ENCODE results near the gene KIRREL2.

GRCh38 chr19:35879068-35879467 lies 22.4 kb downstream of the KIRREL2 start:
- TF ChIP-seq CTCF (conservative IDR thresholded peaks at IDR 0.05; ENCODE audit: low read depth, low read length) (no peak), EZH2 (IDR thresholded peaks at IDR 0.05; ENCODE audit: low read length, unreplicated experiment) (no peak)

Measured in PC-3 (cell line).